Activated CD4-positive, alpha-beta T cell treated with anti-CD3 and anti-CD28 coated beads, Interleukin-2, amount 10 ng/mL, durations not matched to agents 7 days and 5 days (primary cell): ENCODE data around the gene GFPT2. TPM values are rescaled to one million over a fixed set of nuclear protein-coding genes. Genes with fewer than 3 reads are reported as not detected.

Source experiments
- CTCF ChIA-PET: fragments of 350-600 bp; sonication (Branson Sonifier 250); formaldehyde crosslinking; loops from one replicate; lab custom pipeline; 2021; ENCODE audit warnings: antibody characterized with exemption; lab: Charles Lee
- POLR2A ChIA-PET: fragments of 350-600 bp; sonication (Branson Sonifier 250); formaldehyde crosslinking; loops from one replicate; lab custom pipeline; 2021; ENCODE audit warnings: antibody characterized with exemption; lab: Charles Lee
- DNase-seq: peaks from one replicate; pipeline ENCODE4 v3.0.0-alpha.2; 2020
- H3K27ac Mint-ChIP-seq: one replicate; pipeline ENCODE4 v1.8.0; 2021; ENCODE audit warnings: mild to moderate bottlenecking, moderate library complexity, mixed read lengths
- H3K27me3 Mint-ChIP-seq: one replicate; pipeline ENCODE4 v1.8.0; 2021; ENCODE audit warnings: mixed read lengths
- H3K36me3 Mint-ChIP-seq: one replicate; pipeline ENCODE4 v1.8.0; 2021; ENCODE audit warnings: low read depth, mixed read lengths
- H3K4me1 Mint-ChIP-seq: one replicate; pipeline ENCODE4 v1.8.0; 2021; ENCODE audit warnings: mixed read lengths
- H3K4me3 Mint-ChIP-seq: one replicate; pipeline ENCODE4 v1.8.0; 2021; ENCODE audit warnings: mild to moderate bottlenecking, moderate library complexity, mixed read lengths
- H3K9me3 Mint-ChIP-seq: one replicate; pipeline ENCODE4 v1.8.0; 2021; ENCODE audit warnings: mixed read lengths
- total RNA-seq, 2 experiments: library from RNA; stranded (reverse); gene quantifications; one replicate each; pipeline ENCODE4 v1.2.3, GENCODE V29; 2021

GFPT2 gene
- total RNA-seq, 2 experiments from 2014 or later, result 0.12 TPM; not detected in 1

- no peak for DNase-seq
- Mint-ChIP-seq H3K36me3 (no peaks in the 10 kb centered on the region), H3K9me3 (no peaks in the 10 kb centered on the region), H3K4me3 (no peak overlapping the region), H3K27ac (no peak overlapping the region), H3K4me1 (peaks cover 3% of the 10 kb centered on the region), H3K27me3 (no peaks in the 10 kb centered on the region)
- CTCF ChIA-PET, result interaction anchor here (1.6 kb wide), 1 partner anchor 25 kb away, joined by 4 read pairs; no protein-coding TSS in a partner anchor
- POLR2A ChIA-PET, result no interaction called here
These were observed 34.6 kb downstream of the GFPT2 start for GRCh38 chr5:180318456-180319089.

DNA sequence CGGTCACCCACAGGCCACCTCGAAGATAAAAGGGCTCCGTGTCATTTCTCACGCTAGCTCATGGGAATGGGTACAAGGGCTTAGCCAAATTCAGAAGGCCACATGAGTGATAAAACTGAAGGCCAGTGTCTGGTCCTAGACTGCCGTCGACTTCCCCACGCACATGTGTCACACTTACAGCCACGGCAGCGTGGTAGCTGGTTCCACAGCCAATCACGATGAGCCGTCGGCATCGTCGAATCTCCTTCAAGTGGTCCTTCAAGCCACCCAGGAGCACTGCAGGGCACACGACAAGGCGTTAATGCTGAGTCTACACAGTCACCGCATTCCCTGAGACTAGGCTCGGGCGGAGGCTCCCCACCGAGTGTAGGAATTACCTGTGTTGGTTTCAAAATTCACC, 36.5 kb downstream of the GFPT2 start:
- no peaks in the 10 kb centered on the region for H3K9me3 Mint-ChIP-seq
- POLR2A ChIA-PET, result interaction anchor here (0.6 kb wide), 1 partner anchor 145 kb away, joined by 3 read pairs; no protein-coding TSS in a partner anchor
- peaks cover 3% of the 10 kb centered on the region for H3K4me1 Mint-ChIP-seq
- H3K36me3 Mint-ChIP-seq, result no peaks in the 10 kb centered on the region
- no peak overlapping the region for H3K27ac Mint-ChIP-seq
- CTCF ChIA-PET, result interaction anchor here (1.3 to 3.6 kb wide), 3 partner anchors 12 to 27 kb away, joined by 4 to 40 read pairs (median 8); no protein-coding TSS in a partner anchor
- DNase-seq, result no peak
- no peak overlapping the region for H3K4me3 Mint-ChIP-seq
- H3K27me3 Mint-ChIP-seq, result no peaks in the 10 kb centered on the region

- DNase-seq, result peak; percentile 74
- Mint-ChIP-seq H3K4me1 (peaks cover 3% of the 10 kb centered on the region), H3K9me3 (no peaks in the 10 kb centered on the region), H3K4me3 (no peak overlapping the region), H3K36me3 (no peaks in the 10 kb centered on the region), H3K27ac (no peak overlapping the region), H3K27me3 (no peaks in the 10 kb centered on the region)
- POLR2A ChIA-PET, result interaction anchor here (0.6 kb wide), 1 partner anchor 146 kb away, joined by 3 read pairs; no protein-coding TSS in a partner anchor
- CTCF ChIA-PET, result interaction anchor here (0.5 to 3.6 kb wide), 11 partner anchors 9 to 72 kb away, joined by 3 to 40 read pairs (median 4); no protein-coding TSS in a partner anchor
These were observed 37.3 kb downstream of the GFPT2 start for GRCh38 chr5:180315762-180316212.

GRCh38 chr5:180313677-180314505, 39.2 kb downstream of the GFPT2 start:
- DNase-seq, result peak; percentile 74
- CTCF ChIA-PET, result interaction anchor here (1.0 to 3.6 kb wide), 3 partner anchors 12 to 19 kb away, joined by 3 to 40 read pairs (median 4); no protein-coding TSS in a partner anchor
- Mint-ChIP-seq H3K36me3 (no peaks in the 10 kb centered on the region), H3K27ac (peak overlapping the region; percentile 80), H3K27me3 (no peaks in the 10 kb centered on the region), H3K9me3 (no peaks in the 10 kb centered on the region), H3K4me1 (peaks cover 3% of the 10 kb centered on the region), H3K4me3 (peak overlapping the region; percentile 60)
- POLR2A ChIA-PET, result no interaction called here

DNA sequence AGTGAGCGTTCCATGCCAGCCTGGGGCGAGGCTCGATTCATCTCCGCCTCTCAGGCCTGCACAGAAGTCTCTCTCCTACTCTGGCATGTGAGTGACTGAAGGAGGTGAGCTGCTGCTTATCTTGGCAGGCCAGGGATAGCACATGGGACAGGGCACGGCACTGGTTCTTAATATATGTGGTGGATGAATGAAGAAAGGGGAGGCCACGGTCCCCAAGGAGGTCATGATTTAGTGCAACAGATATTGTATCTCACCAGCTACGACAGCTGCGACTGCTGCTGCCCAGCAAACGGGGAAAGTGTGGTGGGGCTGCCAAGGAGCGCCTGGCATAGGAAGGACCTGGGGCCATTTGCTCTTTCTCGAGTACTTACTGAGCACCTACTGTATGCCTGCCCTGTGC, 41.9 kb downstream of the GFPT2 start:
- ChIA-PET CTCF (interaction anchor here (1.7 kb wide), 1 partner anchor 16 kb away, joined by 4 read pairs; no protein-coding TSS in a partner anchor), POLR2A (no interaction called here)
- H3K27ac Mint-ChIP-seq, result no peak overlapping the region
- H3K36me3 Mint-ChIP-seq, result no peaks in the 10 kb centered on the region
- H3K4me3 Mint-ChIP-seq, result no peak overlapping the region
- H3K9me3 Mint-ChIP-seq, result no peaks in the 10 kb centered on the region
- DNase-seq, result no peak
- H3K4me1 Mint-ChIP-seq, result peaks cover 3% of the 10 kb centered on the region
- no peaks in the 10 kb centered on the region for H3K27me3 Mint-ChIP-seq

GRCh38 chr5:180306796-180307195, 46.3 kb downstream of the GFPT2 start:
- Mint-ChIP-seq H3K27ac (no peak overlapping the region), H3K9me3 (no peaks in the 10 kb centered on the region), H3K4me3 (no peak overlapping the region), H3K27me3 (no peaks in the 10 kb centered on the region), H3K36me3 (no peaks in the 10 kb centered on the region), H3K4me1 (no peaks in the 10 kb centered on the region)
- POLR2A ChIA-PET, result no interaction called here
- CTCF ChIA-PET, result interaction anchor here (1.0 to 1.5 kb wide), 4 partner anchors 9 to 25 kb away, joined by 3 to 4 read pairs (median 3); no protein-coding TSS in a partner anchor
- no peak for DNase-seq

DNA sequence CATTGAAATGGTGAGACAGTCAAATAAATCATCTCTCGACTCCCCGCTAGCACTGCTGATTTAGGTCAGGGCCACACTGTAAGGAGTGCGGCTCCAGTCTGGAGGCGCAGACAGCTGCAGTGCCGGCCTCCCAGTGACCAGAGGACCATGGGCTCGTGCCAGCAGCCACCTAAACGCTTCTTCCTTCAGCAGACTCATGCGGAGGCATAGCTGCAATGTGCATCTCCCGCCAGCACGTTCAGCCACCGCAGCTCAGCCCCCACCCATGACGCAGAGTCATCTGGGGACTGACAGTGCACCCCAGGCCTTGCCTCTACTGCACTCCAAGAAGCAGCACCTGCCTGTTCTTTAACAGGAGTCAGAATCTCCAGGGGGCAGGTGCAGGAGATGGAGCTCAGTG, 47.7 kb downstream of the GFPT2 start:
- Mint-ChIP-seq H3K4me3 (no peak overlapping the region), H3K27me3 (no peaks in the 10 kb centered on the region), H3K9me3 (no peaks in the 10 kb centered on the region), H3K4me1 (no peaks in the 10 kb centered on the region), H3K27ac (no peak overlapping the region), H3K36me3 (no peaks in the 10 kb centered on the region)
- POLR2A ChIA-PET, result no interaction called here
- CTCF ChIA-PET, result interaction anchor here (0.6 to 4.0 kb wide), 4 partner anchors 10 to 774 kb away, joined by 3 to 18 read pairs (median 4); no protein-coding TSS in a partner anchor
- no peak for DNase-seq

- ChIA-PET CTCF (interaction anchor here (0.7 to 4.0 kb wide), 4 partner anchors 11 to 30 kb away, joined by 3 to 18 read pairs (median 4); no protein-coding TSS in a partner anchor), POLR2A (no interaction called here)
- Mint-ChIP-seq H3K27ac (no peak overlapping the region), H3K36me3 (no peaks in the 10 kb centered on the region), H3K27me3 (no peaks in the 10 kb centered on the region), H3K9me3 (no peaks in the 10 kb centered on the region), H3K4me1 (no peaks in the 10 kb centered on the region), H3K4me3 (no peak overlapping the region)
- DNase-seq, result no peak
These were observed 48.4 kb downstream of the GFPT2 start for GRCh38 chr5:180304431-180305375.

- no peaks in the 10 kb centered on the region for H3K36me3 Mint-ChIP-seq
- no peaks in the 10 kb centered on the region for H3K9me3 Mint-ChIP-seq
- H3K27me3 Mint-ChIP-seq, result peaks cover 2% of the 10 kb centered on the region
- H3K4me3 Mint-ChIP-seq, result no peak overlapping the region
- no peak for DNase-seq
- CTCF ChIA-PET, result interaction anchor here (1.2 to 4.0 kb wide), 2 partner anchors 11 to 31 kb away, joined by 3 to 18 read pairs; no protein-coding TSS in a partner anchor
- H3K27ac Mint-ChIP-seq, result no peak overlapping the region
- no peaks in the 10 kb centered on the region for H3K4me1 Mint-ChIP-seq
- POLR2A ChIA-PET, result no interaction called here
These were observed 49.2 kb downstream of the GFPT2 start for GRCh38 chr5:180304016-180304292.

- Mint-ChIP-seq H3K9me3 (no peaks in the 10 kb centered on the region), H3K36me3 (no peaks in the 10 kb centered on the region), H3K27ac (no peak overlapping the region), H3K4me3 (no peak overlapping the region), H3K4me1 (no peaks in the 10 kb centered on the region), H3K27me3 (peaks cover 2% of the 10 kb centered on the region)
- ChIA-PET POLR2A (interaction anchor here (0.6 kb wide), 1 partner anchor 143 kb away, joined by 4 read pairs; no protein-coding TSS in a partner anchor), CTCF (interaction anchor here (1.2 to 4.0 kb wide), 2 partner anchors 10 to 31 kb away, joined by 3 to 18 read pairs; no protein-coding TSS in a partner anchor)
- no peak for DNase-seq
These were observed 49.7 kb downstream of the GFPT2 start for GRCh38 chr5:180303226-180304015.

GRCh38 chr5:180302256-180302655, 50.9 kb downstream of the GFPT2 start:
- POLR2A ChIA-PET, result no interaction called here
- no peak for DNase-seq
- Mint-ChIP-seq H3K4me1 (peaks cover 3% of the 10 kb centered on the region), H3K9me3 (no peaks in the 10 kb centered on the region), H3K36me3 (no peaks in the 10 kb centered on the region), H3K27me3 (peaks cover 2% of the 10 kb centered on the region), H3K27ac (no peak overlapping the region), H3K4me3 (no peak overlapping the region)
- CTCF ChIA-PET, result interaction anchor here (4.0 kb wide), 1 partner anchor 9 kb away, joined by 18 read pairs; no protein-coding TSS in a partner anchor
